Measurements from ENCODE around the gene BCAS3.

Gene BCAS3

GRCh38 chr17:61362852-61363600 lies 685.4 kb downstream of the BCAS3 start:
- DNase-seq (ENCODE audit: low read depth in 2 of 2) = no peak

GRCh38 chr17:61363601-61364462 lies 686.2 kb downstream of the BCAS3 start:
- no peak for DNase-seq (ENCODE audit: low read depth in 2 of 2)

- no peak for DNase-seq (ENCODE audit: low read depth in 2 of 2)
Observed at GRCh38 chr17:61364463-61364846, 686.8 kb downstream of the BCAS3 start.

GRCh38 chr17:61366076-61366714 lies 688.5 kb downstream of the BCAS3 start:
- DNase-seq (ENCODE audit: low read depth in 2 of 2) = no peak

GRCh38 chr17:61366715-61367413 lies 689.2 kb downstream of the BCAS3 start:
- DNase-seq (ENCODE audit: low read depth in 2 of 2) = no peak

- no peak for DNase-seq (ENCODE audit: low read depth in 2 of 2)
Observed at GRCh38 chr17:61368049-61368831, 690.6 kb downstream of the BCAS3 start.

- no peak for DNase-seq (ENCODE audit: low read depth in 2 of 2)
Observed at GRCh38 chr17:61368832-61369450, 691.3 kb downstream of the BCAS3 start.

- no peak for DNase-seq (ENCODE audit: low read depth in 2 of 2)
Observed at GRCh38 chr17:61369751-61370150, 692.1 kb downstream of the BCAS3 start.

GRCh38 chr17:61371179-61371578 lies 693.5 kb downstream of the BCAS3 start:
- DNase-seq (ENCODE audit: low read depth in 2 of 2) = no peak

- no peak for DNase-seq (ENCODE audit: low read depth in 2 of 2)
Observed at GRCh38 chr17:61371606-61372005, 694.0 kb downstream of the BCAS3 start.

- DNase-seq (ENCODE audit: low read depth in 2 of 2) = no peak
Observed at GRCh38 chr17:61372436-61372835, 694.8 kb downstream of the BCAS3 start.

GRCh38 chr17:61376931-61377838 lies 699.5 kb downstream of the BCAS3 start:
- no peak for DNase-seq (ENCODE audit: low read depth in 2 of 2)

- DNase-seq (ENCODE audit: low read depth in 2 of 2) = no peak
Observed at GRCh38 chr17:61378658-61379456, 701.2 kb downstream of the BCAS3 start.

- no peak for DNase-seq (ENCODE audit: low read depth in 2 of 2)
Observed at GRCh38 chr17:61379457-61380216, 702.0 kb downstream of the BCAS3 start.

- no peak for DNase-seq (ENCODE audit: low read depth in 2 of 2)
Observed at GRCh38 chr17:61380217-61380835, 702.7 kb downstream of the BCAS3 start.

GRCh38 chr17:61380836-61381525 lies 703.3 kb downstream of the BCAS3 start:
- no peak for DNase-seq (ENCODE audit: low read depth in 2 of 2)

GRCh38 chr17:61381537-61381936 lies 703.9 kb downstream of the BCAS3 start:
- no peak for DNase-seq (ENCODE audit: low read depth in 2 of 2)

Measured in stimulated activated CD4-positive, alpha-beta T cell treated with anti-CD3 and anti-CD28 coated beads, Interleukin-15, amount 100 ng/mL, for 48 hours (primary cell).